Urinary bladder (tissue), 2 donors: ENCODE results near the gene ZNF594. TPM values are rescaled to one million over a fixed set of nuclear protein-coding genes. Genes with fewer than 3 reads are reported as not detected.

Experiments used
- polyA plus RNA-seq: library from polyadenylated mRNA; stranded (reverse); fragments of 200-250 nt; gene quantifications from one replicate; pipeline ENCODE4 v1.2.3, GENCODE V29; 2013
- total RNA-seq: library from RNA; depleted of rRNA; stranded (reverse); fragments of >200 nt; gene quantifications from one replicate; pipeline ENCODE4 v1.2.3, GENCODE V29; 2014
- donor health status: healthy.

The ZNF594 gene
- total and polyA plus RNA-seq, 2 donors = 5.8 to 26.3 TPM

Other genes starting within 250 kb of the ZNF594 start
- gene PFN1, start 243.3 kb downstream of the ZNF594 start, total RNA-seq = 205 TPM
- gene PFN1, start 243.3 kb downstream of the ZNF594 start, polyA plus RNA-seq = 1,651 TPM
- 31.5 TPM for gene ENO3, start 240.7 kb downstream of the ZNF594 start, total RNA-seq
- 6.3 TPM for gene ENO3, start 240.7 kb downstream of the ZNF594 start, polyA plus RNA-seq
- 35.2 TPM for gene SPAG7, start 224.1 kb downstream of the ZNF594 start, total RNA-seq
- gene SPAG7, start 224.1 kb downstream of the ZNF594 start, polyA plus RNA-seq = 83.2 TPM
- gene CAMTA2, start 204.2 kb downstream of the ZNF594 start, total RNA-seq = 5.7 TPM
- gene CAMTA2, start 204.2 kb downstream of the ZNF594 start, polyA plus RNA-seq = 46.1 TPM
- gene INCA1, start 194.3 kb downstream of the ZNF594 start, total RNA-seq = 0.42 TPM
- gene INCA1, start 194.3 kb downstream of the ZNF594 start, polyA plus RNA-seq = 1.3 TPM
- gene KIF1C, start 193.9 kb downstream of the ZNF594 start, total RNA-seq = 26.9 TPM
- gene KIF1C, start 193.9 kb downstream of the ZNF594 start, polyA plus RNA-seq = 89.4 TPM
- 0.58 TPM for gene SLC52A1, start 156.4 kb downstream of the ZNF594 start, total RNA-seq
- 0.35 TPM for gene SLC52A1, start 156.4 kb downstream of the ZNF594 start, polyA plus RNA-seq
- gene ZFP3, start 113.4 kb downstream of the ZNF594 start, total RNA-seq = 9.2 TPM
- 3.9 TPM for gene ZFP3, start 113.4 kb downstream of the ZNF594 start, polyA plus RNA-seq
- 9.1 TPM for gene ZNF232, start 80.0 kb downstream of the ZNF594 start, total RNA-seq
- gene ZNF232, start 80.0 kb downstream of the ZNF594 start, polyA plus RNA-seq = 9.0 TPM
- gene USP6, start 75.8 kb downstream of the ZNF594 start, total RNA-seq = 0.85 TPM
- 0.03 TPM for gene USP6, start 75.8 kb downstream of the ZNF594 start, polyA plus RNA-seq
- 0.42 TPM for gene SCIMP, start 43.0 kb upstream of the ZNF594 start, total RNA-seq
- 3.3 TPM for gene SCIMP, start 43.0 kb upstream of the ZNF594 start, polyA plus RNA-seq
- gene RABEP1, start 90.4 kb upstream of the ZNF594 start, total RNA-seq = 50.3 TPM
- gene RABEP1, start 90.4 kb upstream of the ZNF594 start, polyA plus RNA-seq = 25.9 TPM
- gene NUP88, start 227.8 kb upstream of the ZNF594 start, total RNA-seq = 70.4 TPM
- 43.5 TPM for gene NUP88, start 227.8 kb upstream of the ZNF594 start, polyA plus RNA-seq
- gene RPAIN, start 228.3 kb upstream of the ZNF594 start, total RNA-seq = 31.5 TPM
- gene RPAIN, start 228.3 kb upstream of the ZNF594 start, polyA plus RNA-seq = 29.7 TPM
- gene C1QBP, start 247.3 kb upstream of the ZNF594 start, total RNA-seq = 94.9 TPM
- 108 TPM for gene C1QBP, start 247.3 kb upstream of the ZNF594 start, polyA plus RNA-seq